AG09319 (cell line): ENCODE measurements around the gene NTNG2.

Experiments
- DNase-seq: peaks from one replicate; pipeline ENCODE4 v3.0.0-alpha.2; 2010; ENCODE audit warnings: low read depth; ENCODE audit errors: extremely low read depth
- TF ChIP-seq, protein P1 (sequence below): IDR thresholded peaks from 2 replicates; pipeline ENCODE4 v1.5.1; 2011; ENCODE audit warnings: low read depth, mild to moderate bottlenecking, inconsistent platforms, low read length, moderate library complexity

NTNG2 gene

DNA sequence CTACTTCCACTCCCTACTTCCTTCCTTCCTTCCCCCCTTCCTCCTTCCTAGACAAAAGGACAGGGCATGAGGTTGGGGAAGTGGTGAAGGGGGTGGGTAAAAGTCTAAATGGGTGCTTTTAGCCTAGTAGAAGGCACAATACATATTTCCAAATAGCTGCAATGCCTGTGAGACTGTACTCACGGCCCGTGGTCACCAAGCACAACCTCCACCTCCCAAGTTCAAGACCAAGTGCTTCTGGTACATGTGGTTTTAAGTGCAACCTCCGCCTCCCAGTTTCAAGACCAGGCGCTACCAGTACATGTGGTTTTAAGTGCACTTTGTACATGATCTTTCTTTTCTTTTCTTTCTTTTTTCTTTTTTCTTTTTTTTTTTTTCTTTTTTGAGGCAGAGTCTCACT, 14.5 kb upstream of the NTNG2 start:
- DNase-seq: no peak
- TF ChIP-seq, protein P1, sequence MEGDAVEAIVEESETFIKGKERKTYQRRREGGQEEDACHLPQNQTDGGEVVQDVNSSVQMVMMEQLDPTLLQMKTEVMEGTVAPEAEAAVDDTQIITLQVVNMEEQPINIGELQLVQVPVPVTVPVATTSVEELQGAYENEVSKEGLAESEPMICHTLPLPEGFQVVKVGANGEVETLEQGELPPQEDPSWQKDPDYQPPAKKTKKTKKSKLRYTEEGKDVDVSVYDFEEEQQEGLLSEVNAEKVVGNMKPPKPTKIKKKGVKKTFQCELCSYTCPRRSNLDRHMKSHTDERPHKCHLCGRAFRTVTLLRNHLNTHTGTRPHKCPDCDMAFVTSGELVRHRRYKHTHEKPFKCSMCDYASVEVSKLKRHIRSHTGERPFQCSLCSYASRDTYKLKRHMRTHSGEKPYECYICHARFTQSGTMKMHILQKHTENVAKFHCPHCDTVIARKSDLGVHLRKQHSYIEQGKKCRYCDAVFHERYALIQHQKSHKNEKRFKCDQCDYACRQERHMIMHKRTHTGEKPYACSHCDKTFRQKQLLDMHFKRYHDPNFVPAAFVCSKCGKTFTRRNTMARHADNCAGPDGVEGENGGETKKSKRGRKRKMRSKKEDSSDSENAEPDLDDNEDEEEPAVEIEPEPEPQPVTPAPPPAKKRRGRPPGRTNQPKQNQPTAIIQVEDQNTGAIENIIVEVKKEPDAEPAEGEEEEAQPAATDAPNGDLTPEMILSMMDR: no peak

GRCh38 chr9:132147839-132148238, 14.0 kb upstream of the NTNG2 start:
- TF ChIP-seq, protein P1: no peak
- DNase-seq: no peak

- TF ChIP-seq, protein P1: no peak
- no peak for DNase-seq
Observed at GRCh38 chr9:132150256-132150655, 11.6 kb upstream of the NTNG2 start.

- TF ChIP-seq, protein P1: no peak
- DNase-seq: no peak
Observed at GRCh38 chr9:132151118-132151517, 10.7 kb upstream of the NTNG2 start.

GRCh38 chr9:132152231-132152630, 9.6 kb upstream of the NTNG2 start:
- DNase-seq: no peak
- TF ChIP-seq, protein P1: no peak

DNA sequence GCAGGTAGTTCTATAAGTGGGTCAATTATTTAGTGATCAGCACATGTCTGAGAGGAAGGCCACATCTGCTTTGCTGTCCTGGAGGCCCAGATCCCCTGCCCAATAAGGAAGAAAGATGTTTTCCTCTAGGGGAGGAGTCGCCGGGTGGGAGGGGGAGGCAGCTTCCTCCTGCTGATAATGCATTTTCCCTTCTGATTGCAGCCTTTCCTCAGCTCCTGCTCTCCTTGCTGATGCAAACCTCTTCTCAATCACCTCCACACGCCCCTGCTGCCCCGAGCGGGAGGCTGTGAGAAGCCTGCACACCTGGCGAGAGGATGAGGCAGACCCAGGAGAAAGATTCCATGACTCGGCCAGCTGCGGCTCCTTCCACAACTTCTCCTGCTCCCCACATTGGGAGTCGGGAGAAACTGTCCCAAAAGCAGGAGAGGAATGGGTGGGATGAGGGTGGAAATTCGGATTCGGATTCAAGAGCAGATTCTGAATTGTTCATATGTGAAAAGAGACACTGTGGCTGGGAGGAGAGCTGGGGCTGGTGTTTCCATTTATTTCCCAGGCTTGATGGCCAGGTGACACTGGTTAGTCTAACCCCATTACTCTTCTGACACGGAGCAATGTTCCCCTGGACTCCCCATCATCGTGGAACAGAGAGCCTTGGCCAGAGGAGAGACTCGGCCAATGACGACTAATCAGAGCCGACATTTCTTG, 6.8 kb upstream of the NTNG2 start:
- DNase-seq: no peak
- TF ChIP-seq, protein P1: no peak

- TF ChIP-seq, protein P1: no peak
- DNase-seq: no peak
Observed at GRCh38 chr9:132155568-132155895, 6.3 kb upstream of the NTNG2 start.
